Mesendoderm (in vitro differentiated cells): ENCODE measurements around the gene ALOXE3.
A peak's percentile ranks its signal among the peaks of the same experiment; 100 is the strongest.

Source experiments
- DNase-seq: peaks from one replicate; pipeline ENCODE4 v3.0.0; 2013
- H2AK5ac ChIP-seq: 2 replicates; pipeline ENCODE4 v1.6.1; 2013; ENCODE audit warnings: low read length, inconsistent platforms
- H2BK120ac ChIP-seq: 2 replicates; pipeline ENCODE4 v1.6.1; 2013; ENCODE audit warnings: low read depth, mild to moderate bottlenecking, low read length, moderate library complexity, mixed read lengths
- H2BK15ac ChIP-seq: replicated peaks from 2 replicates; pipeline ENCODE4 v1.6.1; 2013; ENCODE audit warnings: low read depth, mild to moderate bottlenecking, moderate library complexity
- H2BK5ac ChIP-seq: 2 replicates; pipeline ENCODE4 v1.6.1; 2013; ENCODE audit warnings: low read length, inconsistent platforms
- H3K18ac ChIP-seq: 2 replicates; pipeline ENCODE4 v1.6.1; 2013; ENCODE audit warnings: mild to moderate bottlenecking, low read length, mixed read lengths
- H3K23ac ChIP-seq: one replicate; pipeline ENCODE4 v1.6.1; 2013; ENCODE audit warnings: low read length
- H3K27ac ChIP-seq: 2 replicates; pipeline ENCODE4 v1.5.1; 2013; ENCODE audit warnings: low read depth, mild to moderate bottlenecking, inconsistent platforms, low read length, moderate library complexity
- H3K27me3 ChIP-seq: 2 replicates; pipeline ENCODE4 v1.6.1; 2013; ENCODE audit warnings: low read length, control low read depth, mild to moderate bottlenecking, inconsistent platforms; ENCODE audit not compliant: insufficient read depth, poor library complexity
- H3K36me3 ChIP-seq: 2 replicates; pipeline ENCODE4 v1.6.1; 2013; ENCODE audit warnings: low read length, inconsistent platforms; ENCODE audit not compliant: control insufficient read depth, insufficient read depth
- H3K4ac ChIP-seq: one replicate; pipeline ENCODE4 v1.6.1; 2013; ENCODE audit warnings: low read depth, mild to moderate bottlenecking, low read length, moderate library complexity
- H3K4me1 ChIP-seq: 2 replicates; pipeline ENCODE4 v1.6.1; 2013; ENCODE audit warnings: low read depth, low read length, inconsistent platforms; ENCODE audit not compliant: control insufficient read depth
- H3K4me2 ChIP-seq: 2 replicates; pipeline ENCODE4 v1.6.1; 2013; ENCODE audit warnings: low read length
- H3K4me3 ChIP-seq: 2 replicates; pipeline ENCODE4 v1.5.1; 2013; ENCODE audit warnings: mild to moderate bottlenecking, low read length
- H3K56ac ChIP-seq: one replicate; pipeline ENCODE4 v1.6.1; 2013; ENCODE audit warnings: low read length
- H3K79me1 ChIP-seq: 2 replicates; pipeline ENCODE4 v1.6.1; 2013; ENCODE audit warnings: low read length, inconsistent platforms
- H3K79me2 ChIP-seq: 2 replicates; pipeline ENCODE4 v1.6.1; 2013; ENCODE audit warnings: mild to moderate bottlenecking, low read length; ENCODE audit not compliant: control insufficient read depth, insufficient read depth
- H3K9ac ChIP-seq: 2 replicates; pipeline ENCODE4 v1.6.1; 2013; ENCODE audit warnings: low read length, inconsistent platforms
- H4K5ac ChIP-seq: one replicate; pipeline ENCODE4 v1.6.1; 2013; ENCODE audit warnings: low read length
- H4K8ac ChIP-seq: one replicate; pipeline ENCODE4 v1.6.1; 2013; ENCODE audit warnings: low read depth, mild to moderate bottlenecking, control low read depth, low read length, moderate library complexity
- WGBS: extraction: QIAGEN DNeasy Blood & Tissue Kit; methylation state at CpG from one replicate; pipeline ENCODE4 v1.1.7; 2013; ENCODE audit warnings: low lambda C conversion rate, missing lambda C conversion rate; ENCODE audit not compliant: insufficient coverage; ENCODE audit errors: extremely low coverage; 5-methylcytosine and 5-hydroxymethylcytosine counted together

The ALOXE3 gene

GRCh38 chr17:8068736-8069586 is 49.4 kb downstream of the ALOXE3 start:
- H2BK5ac ChIP-seq, result peak overlapping the region; percentile 76
- H2AK5ac ChIP-seq, result no peak overlapping the region
- H3K56ac ChIP-seq, result peak overlapping the region; percentile 45
- H3K4me1 ChIP-seq, result peaks cover 7% of the 10 kb centered on the region
- no peak overlapping the region for H3K4me2 ChIP-seq
- no peak overlapping the region for H3K18ac ChIP-seq
- no peaks in the 10 kb centered on the region for H3K36me3 ChIP-seq
- H3K4me3 ChIP-seq, result no peak overlapping the region
- H3K27me3 ChIP-seq, result peaks cover 26% of the 10 kb centered on the region
- H3K79me2 ChIP-seq, result no peaks in the 10 kb centered on the region
- peak overlapping the region; percentile 1 for H3K9ac ChIP-seq
- WGBS, result no CpG with 5 or more reads among the region's 9 CpGs
- peak overlapping the region; percentile 66 for H3K23ac ChIP-seq
- H4K8ac ChIP-seq, result no peak overlapping the region
- H3K79me1 ChIP-seq, result no peaks in the 10 kb centered on the region
- H2BK120ac ChIP-seq, result no peak overlapping the region
- DNase-seq, result no peak
- H2BK15ac ChIP-seq, result no peak overlapping the region
- H3K4ac ChIP-seq, result no peak overlapping the region
- no peak overlapping the region for H4K5ac ChIP-seq
- H3K27ac ChIP-seq, result peak overlapping the region; percentile 57

GRCh38 chr17:8067806-8068205 is 50.5 kb downstream of the ALOXE3 start:
- Histone ChIP-seq H3K4me2 (no peak overlapping the region), H3K4me1 (peaks cover 6% of the 10 kb centered on the region), H4K5ac (no peak overlapping the region), H2BK15ac (no peak overlapping the region), H3K27me3 (peaks cover 26% of the 10 kb centered on the region), H2BK5ac (no peak overlapping the region), H3K36me3 (no peaks in the 10 kb centered on the region), H3K56ac (peak overlapping the region; percentile 37), H3K23ac (no peak overlapping the region), H4K8ac (no peak overlapping the region), H3K4me3 (no peak overlapping the region), H3K4ac (no peak overlapping the region), H2AK5ac (no peak overlapping the region), H3K18ac (no peak overlapping the region), H2BK120ac (no peak overlapping the region), H3K27ac (no peak overlapping the region), H3K79me2 (no peaks in the 10 kb centered on the region), H3K79me1 (no peaks in the 10 kb centered on the region), H3K9ac (no peak overlapping the region)
- DNase-seq, result no peak
- no CpG with 5 or more reads among the region's 4 CpGs for WGBS

GRCh38 chr17:8066841-8067775 is 51.2 kb downstream of the ALOXE3 start:
- Histone ChIP-seq H3K18ac (no peak overlapping the region), H3K23ac (no peak overlapping the region), H4K8ac (no peak overlapping the region), H2BK5ac (no peak overlapping the region), H3K9ac (no peak overlapping the region), H3K36me3 (no peaks in the 10 kb centered on the region), H3K27ac (no peak overlapping the region), H3K56ac (no peak overlapping the region), H3K4me1 (peaks cover 8% of the 10 kb centered on the region), H3K4ac (no peak overlapping the region), H3K79me2 (no peaks in the 10 kb centered on the region), H3K4me2 (no peak overlapping the region), H4K5ac (no peak overlapping the region), H2BK15ac (no peak overlapping the region), H2AK5ac (no peak overlapping the region), H2BK120ac (no peak overlapping the region), H3K27me3 (peaks cover 19% of the 10 kb centered on the region), H3K79me1 (no peaks in the 10 kb centered on the region), H3K4me3 (no peak overlapping the region)
- no CpG with 5 or more reads among the region's 15 CpGs for WGBS
- DNase-seq, result no peak

- Histone ChIP-seq H3K9ac (peak overlapping the region; percentile 32), H3K4me3 (no peak overlapping the region), H2BK5ac (no peak overlapping the region), H3K27ac (no peak overlapping the region), H4K8ac (no peak overlapping the region), H3K18ac (no peak overlapping the region), H3K4ac (no peak overlapping the region), H3K56ac (peak overlapping the region; percentile 31), H3K79me1 (no peaks in the 10 kb centered on the region), H3K4me1 (peaks cover 8% of the 10 kb centered on the region), H3K36me3 (no peaks in the 10 kb centered on the region), H3K4me2 (peak overlapping the region; percentile 3), H3K23ac (peak overlapping the region; percentile 59), H4K5ac (no peak overlapping the region), H3K27me3 (peaks cover 5% of the 10 kb centered on the region), H2BK120ac (no peak overlapping the region), H2AK5ac (peak overlapping the region; percentile 75), H3K79me2 (no peaks in the 10 kb centered on the region), H2BK15ac (no peak overlapping the region)
- WGBS, result no CpG with 5 or more reads among the region's 6 CpGs
- DNase-seq, result no peak
Measured at GRCh38 chr17:8064561-8065019, 53.7 kb downstream of the ALOXE3 start.

GRCh38 chr17:8063761-8064534 is 54.4 kb downstream of the ALOXE3 start:
- Histone ChIP-seq H3K4me3 (no peak overlapping the region), H3K9ac (peak overlapping the region; percentile 67), H3K4me1 (peaks cover 4% of the 10 kb centered on the region), H2AK5ac (no peak overlapping the region), H3K27me3 (peaks cover 5% of the 10 kb centered on the region), H3K23ac (no peak overlapping the region), H2BK15ac (no peak overlapping the region), H3K4ac (peak overlapping the region; percentile 82), H4K5ac (no peak overlapping the region), H3K56ac (peak overlapping the region; percentile 69), H4K8ac (no peak overlapping the region), H3K36me3 (no peaks in the 10 kb centered on the region), H3K18ac (peak overlapping the region; percentile 96), H2BK5ac (no peak overlapping the region), H3K79me2 (no peaks in the 10 kb centered on the region), H3K4me2 (peak overlapping the region; percentile 47), H3K79me1 (no peaks in the 10 kb centered on the region), H3K27ac (no peak overlapping the region), H2BK120ac (peak overlapping the region; percentile 92)
- no peak for DNase-seq
- WGBS, result no CpG with 5 or more reads among the region's 28 CpGs
